ACC112 (cell line): ENCODE data around the gene ABLIM1.

ENCODE experiments used
- H2AFZ ChIP-seq: fragments of 200-600 bp; sonication (generic); one replicate; pipeline ENCODE4 v1.6.0; 2017; ENCODE audit warnings: antibody characterized with exemption, low read length; ENCODE audit not compliant: unreplicated experiment
- H3K27ac ChIP-seq: fragments of 200-600 bp; sonication (generic); 2 replicates; pipeline ENCODE4 v1.5.1; 2014; ENCODE audit warnings: low read depth, mild to moderate bottlenecking, antibody characterized with exemption, low read length, moderate library complexity
- H3K27me3 ChIP-seq: fragments of 200-600 bp; sonication (generic); 2 replicates; pipeline ENCODE4 v1.6.1; 2014; ENCODE audit warnings: mild to moderate bottlenecking, antibody characterized with exemption, low read length, moderate library complexity, mixed read lengths; ENCODE audit not compliant: insufficient read depth
- H3K36me3 ChIP-seq: fragments of 200-600 bp; sonication (generic); 2 replicates; pipeline ENCODE4 v1.6.1; 2016; ENCODE audit warnings: mild to moderate bottlenecking, antibody characterized with exemption, low read length, moderate library complexity, mixed read lengths; ENCODE audit not compliant: insufficient read depth
- H3K4me1 ChIP-seq: fragments of 200-600 bp; sonication (generic); one replicate; pipeline ENCODE4 v1.6.1; 2016; ENCODE audit warnings: low read length, mixed read lengths; ENCODE audit not compliant: insufficient read depth, unreplicated experiment, control insufficient read depth
- H3K4me3 ChIP-seq: fragments of 200-600 bp; sonication (generic); 2 replicates; pipeline ENCODE4 v1.5.1; 2014; ENCODE audit warnings: mild to moderate bottlenecking, low read depth, low read length
- H3K79me2 ChIP-seq: fragments of 200-600 bp; sonication (generic); one replicate; pipeline ENCODE4 v1.6.0; 2016; ENCODE audit warnings: low read length; ENCODE audit not compliant: control insufficient read depth, unreplicated experiment, insufficient read depth

ABLIM1 gene

DNA sequence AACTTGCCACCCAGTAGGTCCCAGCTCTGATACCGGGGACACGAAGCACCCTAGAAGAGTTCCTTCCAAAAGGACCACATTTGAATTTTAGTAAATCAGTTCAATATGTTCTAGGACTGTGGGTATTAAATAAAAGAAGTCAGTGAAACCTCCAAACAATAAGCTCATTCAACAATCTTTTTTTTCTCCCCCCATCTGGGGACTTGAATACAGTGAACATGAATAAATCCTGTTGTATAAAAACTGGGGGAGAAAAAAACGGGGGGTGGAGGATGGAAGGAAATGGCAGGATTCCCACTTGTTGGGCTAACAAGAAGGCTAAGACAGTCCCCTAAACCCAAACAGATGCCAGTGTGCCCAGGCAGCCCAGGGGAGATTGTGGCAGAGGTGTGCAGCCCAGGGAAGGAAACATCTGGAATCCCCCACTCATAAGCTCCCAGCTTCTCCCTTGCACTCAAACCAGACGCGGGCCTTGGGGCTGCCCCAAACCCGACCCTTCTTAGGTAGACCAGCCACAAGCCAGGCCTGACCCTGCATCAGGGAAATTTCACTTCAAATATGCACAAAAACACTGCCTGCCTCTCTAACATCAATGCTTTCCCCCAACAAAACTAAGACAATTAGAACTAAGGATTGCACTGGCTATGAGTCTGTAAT lies 262.6 kb downstream of the ABLIM1 start:
- peaks cover 30% of the 10 kb centered on the region for H3K4me1 ChIP-seq
- H3K27ac ChIP-seq = no peak overlapping the region
- H2AFZ ChIP-seq = no peak overlapping the region
- H3K36me3 ChIP-seq = no peaks in the 10 kb centered on the region
- H3K79me2 ChIP-seq = no peaks in the 10 kb centered on the region
- peaks cover 6% of the 10 kb centered on the region; the same call in 1 of the 2 replicates for H3K27me3 ChIP-seq
- no peak overlapping the region for H3K4me3 ChIP-seq

DNA sequence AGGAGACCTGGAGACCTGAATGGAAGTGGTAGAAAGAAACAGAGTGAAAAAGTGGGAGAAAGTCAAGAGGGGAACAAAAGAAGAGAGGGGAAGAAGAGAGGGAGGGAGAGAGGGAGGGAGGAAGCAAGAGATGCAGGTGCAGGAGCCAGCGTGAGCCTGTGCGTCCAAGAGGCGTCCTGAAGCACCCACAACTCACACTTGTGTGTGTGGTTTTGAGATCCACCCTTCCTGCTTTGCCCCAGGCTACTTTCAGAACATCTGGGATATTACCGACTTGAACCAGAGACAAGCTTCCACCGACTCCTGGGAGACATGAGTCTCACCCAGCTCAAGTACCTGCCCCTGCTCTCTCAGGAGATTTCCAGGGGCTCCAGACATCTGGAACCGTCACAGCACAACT lies 263.5 kb downstream of the ABLIM1 start:
- no peaks in the 10 kb centered on the region for H3K36me3 ChIP-seq
- no peak overlapping the region for H2AFZ ChIP-seq
- H3K79me2 ChIP-seq = no peaks in the 10 kb centered on the region
- no peak overlapping the region for H3K27ac ChIP-seq
- peaks cover 38% of the 10 kb centered on the region for H3K4me1 ChIP-seq
- peaks cover 6% of the 10 kb centered on the region; the same call in 1 of the 2 replicates for H3K27me3 ChIP-seq
- no peak overlapping the region for H3K4me3 ChIP-seq

DNA sequence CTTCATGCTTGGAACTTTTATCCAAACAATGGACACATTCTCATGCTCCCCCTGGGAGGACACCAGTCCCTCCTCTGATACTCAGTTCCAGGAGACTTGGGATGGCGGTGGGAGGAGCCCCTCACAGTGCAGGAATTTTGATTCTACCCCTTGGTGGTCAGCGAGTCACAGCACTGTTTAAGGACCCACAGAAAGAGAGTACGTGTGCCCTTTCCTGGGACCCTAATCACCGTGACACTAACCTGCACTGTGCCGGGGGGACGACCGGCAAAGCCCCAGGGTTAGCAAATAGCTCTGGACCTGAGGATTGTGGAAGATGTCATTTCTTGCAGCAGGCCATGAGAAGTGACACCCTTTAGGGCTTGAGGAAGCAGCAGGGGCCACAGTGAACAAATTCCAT lies 264.2 kb downstream of the ABLIM1 start:
- Histone ChIP-seq H3K36me3 (no peaks in the 10 kb centered on the region), H3K79me2 (no peaks in the 10 kb centered on the region), H3K27ac (no peak overlapping the region), H3K4me1 (peaks cover 45% of the 10 kb centered on the region), H3K4me3 (no peak overlapping the region), H3K27me3 (peaks cover 6% of the 10 kb centered on the region; the same call in 1 of the 2 replicates), H2AFZ (no peak overlapping the region)

DNA sequence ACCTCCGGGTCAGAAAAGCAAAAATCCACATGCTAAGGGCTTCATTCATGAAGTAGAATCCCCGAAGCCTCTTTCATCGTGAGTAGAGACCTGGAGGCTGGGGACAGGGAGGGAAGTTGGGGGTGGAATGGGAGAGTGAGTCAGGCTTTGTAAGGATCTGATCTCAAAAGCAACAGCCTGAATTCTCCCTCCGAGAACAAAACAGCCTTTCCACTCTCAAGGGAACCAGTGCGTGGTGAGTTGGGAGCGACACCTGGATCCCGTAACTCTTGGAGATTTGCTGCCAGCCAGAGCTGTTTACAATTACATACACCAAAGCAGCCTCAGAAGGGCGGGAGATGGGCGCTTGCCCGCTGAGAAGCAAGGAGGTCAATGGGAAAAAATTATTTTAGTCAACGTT lies 264.6 kb downstream of the ABLIM1 start:
- Histone ChIP-seq H3K27me3 (peaks cover 6% of the 10 kb centered on the region; the same call in 1 of the 2 replicates), H3K4me3 (no peak overlapping the region), H3K4me1 (peaks cover 49% of the 10 kb centered on the region), H3K27ac (no peak overlapping the region), H3K36me3 (no peaks in the 10 kb centered on the region), H2AFZ (no peak overlapping the region), H3K79me2 (no peaks in the 10 kb centered on the region)

DNA sequence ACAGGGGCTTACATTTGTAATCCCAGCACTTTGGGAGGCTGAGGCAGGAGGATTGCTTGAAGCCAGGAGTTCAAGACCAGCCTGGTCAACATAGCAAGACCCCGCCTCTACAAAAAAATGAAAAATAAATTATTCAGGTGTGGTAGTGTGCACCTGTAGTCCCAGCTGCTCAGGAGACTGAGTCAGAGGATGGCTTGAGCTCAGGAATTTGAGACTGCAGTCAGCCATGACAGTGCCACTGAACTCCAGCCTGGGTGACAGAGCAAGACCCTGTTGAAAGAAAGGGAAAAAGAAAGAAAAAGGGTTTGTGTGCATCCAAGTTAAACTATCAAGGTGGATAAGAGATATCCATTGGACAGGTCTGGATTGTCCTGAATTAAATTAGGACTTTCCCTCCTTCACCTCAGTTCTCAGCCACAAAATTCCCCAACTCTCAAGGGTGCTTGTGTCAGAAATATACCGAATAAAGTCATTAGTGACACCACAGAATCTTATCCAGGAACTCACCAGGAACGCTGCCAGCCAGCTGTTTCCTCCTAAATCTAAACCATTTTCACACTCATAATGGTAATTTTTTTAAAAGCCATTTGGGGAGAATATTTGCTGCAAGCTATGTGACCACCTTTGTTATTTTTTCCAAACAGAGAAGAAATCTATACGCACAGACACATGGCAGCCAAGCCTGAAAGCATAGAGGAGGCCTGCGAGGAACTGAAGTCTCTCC lies 265.8 kb downstream of the ABLIM1 start:
- Histone ChIP-seq H3K27me3 (no peaks in the 10 kb centered on the region; the same call in 1 of the 2 replicates), H3K79me2 (no peaks in the 10 kb centered on the region), H3K4me1 (peaks cover 47% of the 10 kb centered on the region), H3K4me3 (no peak overlapping the region), H3K36me3 (no peaks in the 10 kb centered on the region), H3K27ac (no peak overlapping the region), H2AFZ (no peak overlapping the region)

DNA sequence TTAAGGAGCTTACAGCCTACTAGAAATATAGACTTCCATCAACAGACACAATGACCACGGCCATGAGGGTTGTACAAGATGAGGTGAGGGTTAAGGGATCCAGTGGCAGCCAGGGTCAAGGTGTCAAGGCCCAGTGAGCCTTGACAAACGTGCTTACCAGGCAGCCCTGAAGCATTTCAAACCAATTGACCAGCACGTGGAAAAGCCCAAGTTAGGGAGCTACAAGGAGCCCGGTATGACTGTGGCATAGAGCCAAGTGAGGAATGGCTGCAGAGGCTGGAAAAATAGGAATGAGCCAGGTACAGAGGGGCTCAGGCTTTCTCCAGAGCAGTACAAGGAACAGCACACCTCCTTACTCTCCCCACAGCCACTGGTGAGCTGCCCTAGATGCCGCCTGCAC lies 266.5 kb downstream of the ABLIM1 start:
- H2AFZ ChIP-seq = no peak overlapping the region
- H3K79me2 ChIP-seq = no peaks in the 10 kb centered on the region
- no peak overlapping the region for H3K27ac ChIP-seq
- H3K4me1 ChIP-seq = peaks cover 47% of the 10 kb centered on the region
- no peak overlapping the region for H3K4me3 ChIP-seq
- H3K27me3 ChIP-seq = no peaks in the 10 kb centered on the region
- H3K36me3 ChIP-seq = no peaks in the 10 kb centered on the region

DNA sequence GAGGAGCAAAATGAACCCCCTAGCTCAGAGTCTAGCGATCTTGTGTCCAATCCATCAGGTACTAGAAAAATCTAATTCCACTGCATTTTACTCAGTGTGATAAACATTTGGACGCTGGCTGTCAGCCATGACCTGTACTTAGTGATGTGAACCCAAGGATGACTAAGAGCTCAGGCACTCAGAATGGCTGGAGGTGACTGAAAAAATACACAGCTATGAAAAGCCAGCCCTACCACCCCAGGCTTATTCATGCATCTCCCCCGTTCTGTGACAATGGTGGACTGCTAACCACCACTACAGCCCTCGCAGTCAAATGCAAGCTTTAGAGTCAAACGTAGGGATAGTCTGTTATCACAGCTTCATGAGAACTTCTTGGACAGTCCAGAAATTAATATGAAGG lies 268.6 kb downstream of the ABLIM1 start:
- no peaks in the 10 kb centered on the region for H3K27me3 ChIP-seq
- H3K4me1 ChIP-seq = peaks cover 47% of the 10 kb centered on the region
- no peak overlapping the region for H3K4me3 ChIP-seq
- H3K79me2 ChIP-seq = no peaks in the 10 kb centered on the region
- H3K27ac ChIP-seq = peak overlapping the region; percentile 10; the same call in 1 of the 2 replicates
- no peaks in the 10 kb centered on the region for H3K36me3 ChIP-seq
- no peak overlapping the region for H2AFZ ChIP-seq

DNA sequence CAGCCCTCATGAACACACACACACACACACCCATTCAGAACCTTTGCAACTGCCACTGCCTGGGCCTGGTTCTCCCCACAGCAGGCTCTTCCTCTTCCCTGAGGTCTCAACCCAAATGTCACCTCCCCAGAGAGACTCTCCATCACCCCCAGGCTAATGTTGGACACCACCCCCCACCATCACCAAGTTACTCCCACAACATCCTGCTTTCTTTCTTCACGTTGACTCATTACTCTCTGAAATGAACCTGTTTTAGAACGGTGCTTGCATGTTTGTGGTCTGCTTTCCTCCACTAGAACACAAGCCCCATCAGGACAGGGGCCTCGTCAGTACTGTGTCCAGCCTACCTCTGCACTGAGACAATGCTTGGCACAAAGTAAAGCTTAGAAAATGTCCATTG lies 269.8 kb downstream of the ABLIM1 start:
- H3K79me2 ChIP-seq = no peaks in the 10 kb centered on the region
- no peak overlapping the region for H3K27ac ChIP-seq
- no peak overlapping the region for H3K4me3 ChIP-seq
- no peak overlapping the region for H2AFZ ChIP-seq
- H3K27me3 ChIP-seq = no peaks in the 10 kb centered on the region; the same call in 1 of the 2 replicates
- H3K36me3 ChIP-seq = no peaks in the 10 kb centered on the region
- H3K4me1 ChIP-seq = peaks cover 40% of the 10 kb centered on the region

DNA sequence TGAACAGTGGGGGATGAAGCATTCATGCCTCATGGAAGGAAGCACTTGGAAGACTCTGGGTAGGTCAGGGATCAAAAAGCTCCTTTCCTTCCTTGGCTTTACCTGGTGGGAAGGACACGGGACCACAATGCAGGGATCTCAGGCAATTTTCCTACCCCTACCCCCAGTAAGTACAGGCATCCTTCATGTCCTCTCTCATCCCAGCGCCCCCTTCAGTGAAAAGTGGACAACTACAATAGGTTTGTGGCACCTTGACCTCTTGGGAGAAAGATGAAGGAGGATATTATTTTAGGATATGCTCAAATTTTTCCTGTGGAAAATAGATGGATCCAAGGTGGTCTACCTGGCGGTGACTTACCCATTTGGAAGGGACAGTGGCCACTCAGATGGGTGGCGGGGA lies 270.3 kb downstream of the ABLIM1 start:
- H3K4me1 ChIP-seq = peaks cover 36% of the 10 kb centered on the region
- H3K4me3 ChIP-seq = no peak overlapping the region
- H3K27me3 ChIP-seq = peaks cover 5% of the 10 kb centered on the region
- H3K27ac ChIP-seq = no peak overlapping the region
- no peaks in the 10 kb centered on the region for H3K79me2 ChIP-seq
- H3K36me3 ChIP-seq = no peaks in the 10 kb centered on the region
- H2AFZ ChIP-seq = no peak overlapping the region

DNA sequence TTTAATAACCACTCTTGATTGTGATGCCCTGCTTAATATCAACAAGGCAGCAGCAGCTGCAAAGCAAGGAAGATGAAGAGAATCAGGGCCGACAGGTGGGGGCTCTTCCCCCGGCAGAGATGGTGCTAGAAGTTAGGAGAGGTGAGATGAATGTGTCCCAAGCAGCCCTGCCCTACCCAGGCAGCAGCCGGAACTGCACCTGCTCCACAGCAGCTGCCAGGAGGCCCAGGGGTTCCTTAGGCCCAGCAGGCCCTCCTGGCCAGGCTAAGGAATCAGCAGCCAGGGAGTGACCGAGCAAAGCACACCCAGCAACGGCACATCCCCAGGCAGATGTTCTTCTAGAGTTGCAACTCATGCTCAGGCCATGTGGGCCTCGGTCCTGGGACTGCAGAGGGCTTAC lies 271.6 kb downstream of the ABLIM1 start:
- H3K27ac ChIP-seq = no peak overlapping the region

DNA sequence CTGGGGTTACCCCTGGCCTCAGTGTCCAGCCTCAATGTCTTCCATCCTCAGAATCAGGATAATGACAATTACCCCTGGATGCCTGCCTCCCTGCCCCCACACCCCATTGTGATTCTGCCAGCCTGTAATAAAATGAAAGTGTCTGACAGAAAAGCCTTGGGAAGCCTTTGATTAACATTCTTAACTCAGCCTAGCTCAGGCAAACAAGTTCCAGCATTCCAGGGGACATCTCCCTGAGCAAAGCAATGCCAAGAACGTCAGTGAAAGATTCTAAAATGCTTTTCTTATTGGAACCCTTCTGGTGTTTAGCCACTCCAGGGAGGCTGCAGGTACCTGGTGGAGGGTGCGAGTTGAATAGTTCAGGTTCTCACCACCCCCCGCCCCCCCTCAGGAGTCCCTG lies 272.5 kb downstream of the ABLIM1 start:
- H3K36me3 ChIP-seq = no peaks in the 10 kb centered on the region
- H2AFZ ChIP-seq = no peak overlapping the region
- no peak overlapping the region for H3K27ac ChIP-seq
- peaks cover 26% of the 10 kb centered on the region for H3K4me1 ChIP-seq
- H3K79me2 ChIP-seq = no peaks in the 10 kb centered on the region
- peaks cover 19% of the 10 kb centered on the region for H3K27me3 ChIP-seq
- no peak overlapping the region for H3K4me3 ChIP-seq

More for the DNA sequence above, 271.6 kb downstream of the ABLIM1 start:
- Histone ChIP-seq H3K36me3 (no peaks in the 10 kb centered on the region), H3K79me2 (no peaks in the 10 kb centered on the region), H3K4me3 (no peak overlapping the region), H2AFZ (no peak overlapping the region), H3K27me3 (peaks cover 10% of the 10 kb centered on the region), H3K4me1 (peaks cover 35% of the 10 kb centered on the region)
